Tibial nerve (tissue), 4 donors: ENCODE results near the gene ADK.

Experiments used
- EP300 ChIP-seq, 2 donors: sonication (generic); formaldehyde crosslinking; IDR thresholded peaks; one replicate each; pipeline ENCODE4 v1.6.1; 2017; ENCODE audit warnings: antibody characterized with exemption in 2 of 2, mild to moderate bottlenecking in 1 of 2
- POLR2A ChIP-seq, 2 donors: fragments of 450-650 bp; IDR thresholded peaks; one replicate each; pipeline ENCODE4 v1.6.1; 2017; ENCODE audit warnings: antibody characterized with exemption in 2 of 2, mild to moderate bottlenecking in 2 of 2, moderate library complexity in 2 of 2
- TF ChIP-seq, protein P1 (sequence below), 5 experiments: fragments of 200-600 bp in 3 of 5; fragments of 450-650 bp in 2 of 5; sonication (generic) in 3 of 5; IDR thresholded peaks; one replicate each; pipeline ENCODE4 v1.5.1; 2016 to 2019; ENCODE audit warnings: antibody characterized with exemption in 5 of 5, mild to moderate bottlenecking in 3 of 5, moderate library complexity in 2 of 5

DNA sequence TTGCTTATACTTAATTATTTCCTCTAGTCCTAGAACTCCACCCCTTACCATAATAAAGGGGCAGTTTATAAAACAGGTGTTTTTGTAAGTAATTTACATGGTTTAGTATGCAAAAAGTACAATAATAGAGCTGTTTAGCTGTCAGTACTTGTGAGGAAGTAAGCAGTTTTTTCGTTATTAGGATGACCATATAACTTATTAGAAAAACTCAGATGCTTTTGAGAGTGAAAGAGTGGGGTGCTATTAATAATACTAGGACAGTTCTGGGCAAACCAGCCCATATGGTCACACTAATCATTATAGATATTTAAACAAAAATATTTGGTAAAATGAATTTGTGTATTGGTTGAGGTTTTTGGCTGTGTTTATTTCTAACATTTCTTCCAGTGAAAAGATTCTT, 473.5 kb downstream of the ADK start:
- TF ChIP-seq, protein P1, sequence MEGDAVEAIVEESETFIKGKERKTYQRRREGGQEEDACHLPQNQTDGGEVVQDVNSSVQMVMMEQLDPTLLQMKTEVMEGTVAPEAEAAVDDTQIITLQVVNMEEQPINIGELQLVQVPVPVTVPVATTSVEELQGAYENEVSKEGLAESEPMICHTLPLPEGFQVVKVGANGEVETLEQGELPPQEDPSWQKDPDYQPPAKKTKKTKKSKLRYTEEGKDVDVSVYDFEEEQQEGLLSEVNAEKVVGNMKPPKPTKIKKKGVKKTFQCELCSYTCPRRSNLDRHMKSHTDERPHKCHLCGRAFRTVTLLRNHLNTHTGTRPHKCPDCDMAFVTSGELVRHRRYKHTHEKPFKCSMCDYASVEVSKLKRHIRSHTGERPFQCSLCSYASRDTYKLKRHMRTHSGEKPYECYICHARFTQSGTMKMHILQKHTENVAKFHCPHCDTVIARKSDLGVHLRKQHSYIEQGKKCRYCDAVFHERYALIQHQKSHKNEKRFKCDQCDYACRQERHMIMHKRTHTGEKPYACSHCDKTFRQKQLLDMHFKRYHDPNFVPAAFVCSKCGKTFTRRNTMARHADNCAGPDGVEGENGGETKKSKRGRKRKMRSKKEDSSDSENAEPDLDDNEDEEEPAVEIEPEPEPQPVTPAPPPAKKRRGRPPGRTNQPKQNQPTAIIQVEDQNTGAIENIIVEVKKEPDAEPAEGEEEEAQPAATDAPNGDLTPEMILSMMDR (IDR thresholded peaks at IDR 0.05) = no peak
- TF ChIP-seq EP300 (IDR thresholded peaks at IDR 0.05) (no peak), POLR2A (IDR thresholded peaks at IDR 0.05) (no peak)
